MV-4-11 (cell line): Measurements from ENCODE around the gene L2HGDH.

ENCODE experiments used
- DNase-seq: peaks from one replicate; lab custom pipeline; 2025; lab: John Stamatoyannopoulos, UW

L2HGDH gene

GRCh38 chr14:50288146-50288545, 23.9 kb downstream of the L2HGDH start:
- no peak for DNase-seq

GRCh38 chr14:50285861-50286260, 26.2 kb downstream of the L2HGDH start:
- DNase-seq, result no peak

- no peak for DNase-seq
Observed at GRCh38 chr14:50272498-50272897, 39.5 kb downstream of the L2HGDH start.

- no peak for DNase-seq
Observed at GRCh38 chr14:50270932-50271331, 41.1 kb downstream of the L2HGDH start.

- DNase-seq, result no peak
Observed at GRCh38 chr14:50265029-50265428, 47.0 kb downstream of the L2HGDH start.

GRCh38 chr14:50263321-50263720, 48.7 kb downstream of the L2HGDH start:
- no peak for DNase-seq

- DNase-seq, result no peak
Observed at GRCh38 chr14:50262865-50263264, 49.2 kb downstream of the L2HGDH start.

GRCh38 chr14:50260511-50260910, 51.5 kb downstream of the L2HGDH start:
- peak; percentile 29 for DNase-seq

GRCh38 chr14:50260072-50260471, 52.0 kb downstream of the L2HGDH start:
- no peak for DNase-seq

GRCh38 chr14:50257732-50258131, 54.3 kb downstream of the L2HGDH start:
- DNase-seq, result no peak

GRCh38 chr14:50254248-50254647, 57.8 kb downstream of the L2HGDH start:
- no peak for DNase-seq

GRCh38 chr14:50249136-50249775, 62.8 kb downstream of the L2HGDH start:
- DNase-seq, result no peak

GRCh38 chr14:50247245-50247644, 64.8 kb downstream of the L2HGDH start:
- no peak for DNase-seq

- no peak for DNase-seq
Observed at GRCh38 chr14:50242566-50243310, 69.3 kb downstream of the L2HGDH start.

- DNase-seq, result no peak
Observed at GRCh38 chr14:50242096-50242495, 69.9 kb downstream of the L2HGDH start.

GRCh38 chr14:50237427-50237826, 74.6 kb downstream of the L2HGDH start:
- peak; percentile 88 for DNase-seq

GRCh38 chr14:50233951-50234250, 78.1 kb downstream of the L2HGDH start:
- DNase-seq, result no peak

GRCh38 chr14:50233166-50233950, 78.7 kb downstream of the L2HGDH start:
- no peak for DNase-seq

GRCh38 chr14:50232276-50232642, 79.8 kb downstream of the L2HGDH start:
- no peak for DNase-seq

- peak; percentile 72 for DNase-seq
Observed at GRCh38 chr14:50231475-50232275, 80.4 kb downstream of the L2HGDH start, which contains the start of gene SOS2. Gene SOS2, minus strand, starts transcription at chr14:50231578. Its CDS starts 295 bp downstream, at chr14:50231283.

GRCh38 chr14:50230701-50231474, 81.1 kb downstream of the L2HGDH start:
- DNase-seq, result peak; percentile 61

- no peak for DNase-seq
Observed at GRCh38 chr14:50230401-50230700, 81.7 kb downstream of the L2HGDH start.
